OCI-LY3 (cell line): Measurements from ENCODE around the gene GRK1.

ENCODE experiments used
- H2AFZ ChIP-seq: fragments of 200-600, 300-600 bp; shearing (Covaris generic); 2 replicates; pipeline ENCODE4 v1.6.0; 2014; ENCODE audit warnings: antibody characterized with exemption, low read depth, low read length
- H3K27ac ChIP-seq: fragments of 200-600, 300-600 bp; sonication (generic); 2 replicates; pipeline ENCODE4 v1.5.1; 2014; ENCODE audit warnings: mild to moderate bottlenecking, low read length, moderate library complexity, mixed read lengths
- H3K27me3 ChIP-seq: fragments of 200-600, 300-600 bp; sonication (generic); 2 replicates; pipeline ENCODE4 v1.6.1; 2014; ENCODE audit warnings: low read depth, low read length, mixed read lengths
- H3K36me3 ChIP-seq: fragments of 200-600, 300-600 bp; sonication (generic); replicated peaks from 2 replicates; pipeline ENCODE3; 2014; ENCODE audit warnings: low read depth, low read length, mixed read lengths
- H3K4me1 ChIP-seq: fragments of 300-600, 200-600 bp; sonication (generic); 2 replicates; pipeline ENCODE4 v1.6.1; 2014; ENCODE audit warnings: low read length, mixed read lengths
- H3K4me2 ChIP-seq: fragments of 200-600, 300-600 bp; sonication (generic); 2 replicates; pipeline ENCODE4 v1.6.1; 2014; ENCODE audit warnings: low read length, mixed read lengths
- H3K4me3 ChIP-seq: fragments of 300-600, 200-600 bp; sonication (generic); 2 replicates; pipeline ENCODE4 v1.5.1; 2014; ENCODE audit warnings: antibody characterized with exemption, mild to moderate bottlenecking, low read length, moderate library complexity
- H3K79me2 ChIP-seq: fragments of 300-600, 200-600 bp; shearing (Covaris generic); 2 replicates; pipeline ENCODE4 v1.6.1; 2014; ENCODE audit warnings: mild to moderate bottlenecking, low read length, mixed read lengths
- H3K9ac ChIP-seq: fragments of 300-600, 200-600 bp; shearing (Covaris generic); 2 replicates; pipeline ENCODE4 v1.6.0; 2014; ENCODE audit warnings: mild to moderate bottlenecking, low read length, moderate library complexity
- H3K9me3 ChIP-seq: fragments of 200-600, 300-600 bp; shearing (Covaris generic); 2 replicates; pipeline ENCODE4 v1.6.1; 2014; ENCODE audit warnings: low read length, mixed read lengths; ENCODE audit not compliant: insufficient read depth
- H4K20me1 ChIP-seq: fragments of 200-600, 300-600 bp; sonication (generic); 2 replicates; pipeline ENCODE4 v1.6.1; 2016; ENCODE audit warnings: low read length, mixed read lengths; ENCODE audit not compliant: insufficient read depth
- EZH2phosphoT487 ChIP-seq: fragments of 200-600 bp; shearing (Covaris generic); IDR thresholded peaks from 2 replicates; pipeline ENCODE4 v1.6.1; 2018; ENCODE audit warnings: antibody characterized with exemption, mixed run types, low read depth
- TF ChIP-seq, protein P1 (sequence below): fragments of 200-600, 300-600 bp; sonication (generic); IDR thresholded peaks from 2 replicates; pipeline ENCODE4 v1.5.1; 2014; ENCODE audit warnings: antibody characterized with exemption, low read length, low read depth

Gene GRK1

DNA sequence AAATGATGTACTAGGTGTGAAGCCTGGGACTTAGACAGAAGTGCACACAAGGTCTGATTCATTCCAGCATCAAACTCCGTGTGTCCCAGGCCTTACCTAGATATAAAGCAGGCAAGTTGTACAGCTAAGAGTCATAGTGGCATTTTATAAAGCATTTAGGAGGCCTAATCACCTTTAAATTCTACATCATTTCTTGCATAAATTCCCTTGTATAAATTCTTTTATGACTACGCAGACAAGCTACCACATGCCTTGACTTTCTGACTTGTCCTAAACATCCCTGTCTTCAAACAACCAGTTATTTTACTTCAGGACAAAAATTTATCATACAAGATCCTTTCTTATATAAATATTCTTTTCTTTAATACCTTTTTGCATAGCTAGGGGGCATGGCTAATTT lies 114.6 kb downstream of the GRK1 start:
- H3K79me2 ChIP-seq, result no peaks in the 10 kb centered on the region
- H3K36me3 ChIP-seq, result no peaks in the 10 kb centered on the region
- no peak for TF ChIP-seq EZH2phosphoT487
- TF ChIP-seq, protein P1, sequence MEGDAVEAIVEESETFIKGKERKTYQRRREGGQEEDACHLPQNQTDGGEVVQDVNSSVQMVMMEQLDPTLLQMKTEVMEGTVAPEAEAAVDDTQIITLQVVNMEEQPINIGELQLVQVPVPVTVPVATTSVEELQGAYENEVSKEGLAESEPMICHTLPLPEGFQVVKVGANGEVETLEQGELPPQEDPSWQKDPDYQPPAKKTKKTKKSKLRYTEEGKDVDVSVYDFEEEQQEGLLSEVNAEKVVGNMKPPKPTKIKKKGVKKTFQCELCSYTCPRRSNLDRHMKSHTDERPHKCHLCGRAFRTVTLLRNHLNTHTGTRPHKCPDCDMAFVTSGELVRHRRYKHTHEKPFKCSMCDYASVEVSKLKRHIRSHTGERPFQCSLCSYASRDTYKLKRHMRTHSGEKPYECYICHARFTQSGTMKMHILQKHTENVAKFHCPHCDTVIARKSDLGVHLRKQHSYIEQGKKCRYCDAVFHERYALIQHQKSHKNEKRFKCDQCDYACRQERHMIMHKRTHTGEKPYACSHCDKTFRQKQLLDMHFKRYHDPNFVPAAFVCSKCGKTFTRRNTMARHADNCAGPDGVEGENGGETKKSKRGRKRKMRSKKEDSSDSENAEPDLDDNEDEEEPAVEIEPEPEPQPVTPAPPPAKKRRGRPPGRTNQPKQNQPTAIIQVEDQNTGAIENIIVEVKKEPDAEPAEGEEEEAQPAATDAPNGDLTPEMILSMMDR, result no peak
- H3K4me2 ChIP-seq, result no peak overlapping the region
- no peaks in the 10 kb centered on the region for H4K20me1 ChIP-seq
- H3K9me3 ChIP-seq, result no peaks in the 10 kb centered on the region; the same call in 1 of the 2 replicates
- H3K27ac ChIP-seq, result no peak overlapping the region
- no peak overlapping the region for H3K9ac ChIP-seq
- no peak overlapping the region for H3K4me3 ChIP-seq
- no peaks in the 10 kb centered on the region for H3K4me1 ChIP-seq
- peaks cover 46% of the 10 kb centered on the region for H3K27me3 ChIP-seq
- H2AFZ ChIP-seq, result no peak overlapping the region

GRCh38 chr13:113782472-113782871 lies 115.5 kb downstream of the GRK1 start:
- H4K20me1 ChIP-seq, result no peaks in the 10 kb centered on the region
- no peaks in the 10 kb centered on the region; the same call in 1 of the 2 replicates for H3K9me3 ChIP-seq
- no peaks in the 10 kb centered on the region for H3K79me2 ChIP-seq
- H3K4me3 ChIP-seq, result no peak overlapping the region
- H3K27me3 ChIP-seq, result peaks cover 46% of the 10 kb centered on the region
- no peak overlapping the region for H2AFZ ChIP-seq
- no peak overlapping the region for H3K27ac ChIP-seq
- no peak overlapping the region for H3K4me2 ChIP-seq
- no peaks in the 10 kb centered on the region for H3K4me1 ChIP-seq
- no peaks in the 10 kb centered on the region for H3K36me3 ChIP-seq
- no peak for TF ChIP-seq EZH2phosphoT487
- TF ChIP-seq, protein P1, result no peak
- H3K9ac ChIP-seq, result no peak overlapping the region

DNA sequence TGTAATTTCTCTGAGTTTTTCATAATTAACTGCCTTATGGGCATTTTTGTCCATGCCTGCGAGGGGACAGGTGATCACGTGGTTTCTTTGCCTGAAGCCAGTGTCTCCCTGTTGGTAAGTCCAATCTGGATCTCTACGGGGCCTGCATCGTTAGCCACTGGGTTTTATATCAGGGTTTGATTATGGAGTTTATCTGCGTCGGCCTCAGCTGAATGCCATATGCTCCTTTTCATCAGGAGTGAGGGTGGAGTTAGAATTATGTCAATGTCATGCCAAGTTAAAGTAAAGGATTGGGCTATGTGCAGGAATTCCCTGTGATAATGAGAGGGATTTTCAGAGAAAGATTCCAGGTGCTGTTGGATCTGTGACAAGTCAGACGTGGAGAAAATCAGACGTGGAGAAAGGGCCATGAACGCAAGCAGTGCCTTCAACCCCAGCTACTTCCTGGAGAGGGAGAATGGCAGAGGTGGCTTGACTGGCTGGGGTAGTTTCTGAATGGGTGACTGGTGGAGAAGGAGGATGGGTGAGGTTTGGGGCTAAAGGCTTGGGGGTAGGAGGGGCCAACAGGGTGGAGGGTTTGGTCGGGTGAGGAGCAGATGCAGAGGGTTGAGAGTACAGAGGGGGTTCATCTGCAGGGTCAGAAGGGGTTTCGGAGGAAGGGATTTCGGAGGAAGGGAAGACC lies 116.3 kb downstream of the GRK1 start:
- Histone ChIP-seq H3K27ac (no peak overlapping the region), H3K36me3 (no peaks in the 10 kb centered on the region), H4K20me1 (no peaks in the 10 kb centered on the region), H3K4me1 (no peaks in the 10 kb centered on the region), H3K27me3 (peaks cover 46% of the 10 kb centered on the region), H3K4me3 (no peak overlapping the region), H3K9me3 (no peaks in the 10 kb centered on the region; the same call in 1 of the 2 replicates), H3K9ac (no peak overlapping the region), H2AFZ (no peak overlapping the region), H3K4me2 (no peak overlapping the region), H3K79me2 (no peaks in the 10 kb centered on the region)
- TF ChIP-seq, protein P1, result no peak
- no peak for TF ChIP-seq EZH2phosphoT487

- H3K27me3 ChIP-seq, result peaks cover 40% of the 10 kb centered on the region
- no peaks in the 10 kb centered on the region; the same call in 1 of the 2 replicates for H3K9me3 ChIP-seq
- no peak overlapping the region for H3K4me3 ChIP-seq
- no peak overlapping the region for H2AFZ ChIP-seq
- no peaks in the 10 kb centered on the region for H3K36me3 ChIP-seq
- H3K79me2 ChIP-seq, result no peaks in the 10 kb centered on the region
- H3K4me2 ChIP-seq, result no peak overlapping the region
- TF ChIP-seq EZH2phosphoT487, result no peak
- TF ChIP-seq, protein P1, result no peak
- H3K4me1 ChIP-seq, result no peaks in the 10 kb centered on the region
- no peak overlapping the region for H3K9ac ChIP-seq
- H3K27ac ChIP-seq, result no peak overlapping the region
- no peaks in the 10 kb centered on the region for H4K20me1 ChIP-seq
These were observed 117.1 kb downstream of the GRK1 start for GRCh38 chr13:113783966-113784644.
